ENCODE data around the gene WBP2NL.

Gene WBP2NL

GRCh38 chr22:41966607-41967240, 31.9 kb upstream of the WBP2NL start:
- no peaks in the 10 kb centered on the region for H3K9me2 ChIP-seq (replicated peaks; ENCODE audit: control insufficient read depth, low read length)
- peaks cover 1% of the 10 kb centered on the region; the same call in 1 of the 2 replicates for H3K27me3 ChIP-seq (ENCODE audit: control insufficient read depth, low read length)
- no peaks in the 10 kb centered on the region for H3K9me3 ChIP-seq (ENCODE audit: control insufficient read depth, insufficient read depth, low read length)
- H3K36me3 ChIP-seq (ENCODE audit: control insufficient read depth, low read length) = no peaks in the 10 kb centered on the region
- no peak overlapping the region for H3K4me3 ChIP-seq (ENCODE audit: low read length)
- no peaks in the 10 kb centered on the region for H3K4me1 ChIP-seq (ENCODE audit: control insufficient read depth, low read length)
- H3K4me2 ChIP-seq (ENCODE audit: low read length) = no peak overlapping the region
- H3K27ac ChIP-seq (ENCODE audit: low read depth, low read length) = no peak overlapping the region
- TF ChIP-seq EZH2phosphoT487 (IDR thresholded peaks at IDR 0.05; ENCODE audit: borderline replicate concordance, low read length) = no peak
- TF ChIP-seq CTCF (IDR thresholded peaks at IDR 0.05; ENCODE audit: low read depth, low read length, poor library complexity, severe bottlenecking) = peak; percentile 59
- H4K20me1 ChIP-seq (ENCODE audit: control insufficient read depth, insufficient read depth, low read depth, low read length) = no peaks in the 10 kb centered on the region
- H3K79me2 ChIP-seq (ENCODE audit: control insufficient read depth, low read length) = no peaks in the 10 kb centered on the region
- H3F3A ChIP-seq (ENCODE audit: control insufficient read depth, insufficient read depth) = no peaks in the 10 kb centered on the region

GRCh38 chr22:41968601-41969000, 30.0 kb upstream of the WBP2NL start:
- Histone ChIP-seq H3K79me2 (ENCODE audit: control insufficient read depth, low read length) (no peaks in the 10 kb centered on the region), H3F3A (ENCODE audit: control insufficient read depth, insufficient read depth) (no peaks in the 10 kb centered on the region), H3K4me2 (ENCODE audit: low read length) (no peak overlapping the region), H3K9me2 (replicated peaks; ENCODE audit: control insufficient read depth, low read length) (no peaks in the 10 kb centered on the region), H3K9me3 (ENCODE audit: control insufficient read depth, insufficient read depth, low read length) (no peaks in the 10 kb centered on the region), H4K20me1 (ENCODE audit: control insufficient read depth, insufficient read depth, low read depth, low read length) (no peaks in the 10 kb centered on the region), H3K4me3 (ENCODE audit: low read length) (no peak overlapping the region), H3K4me1 (ENCODE audit: control insufficient read depth, low read length) (no peaks in the 10 kb centered on the region), H3K27ac (ENCODE audit: low read depth, low read length) (no peak overlapping the region), H3K36me3 (ENCODE audit: control insufficient read depth, low read length) (no peaks in the 10 kb centered on the region), H3K27me3 (ENCODE audit: control insufficient read depth, low read length) (peaks cover 12% of the 10 kb centered on the region)
- TF ChIP-seq CTCF (IDR thresholded peaks at IDR 0.05; ENCODE audit: low read depth, low read length, poor library complexity, severe bottlenecking) = no peak
- no peak for TF ChIP-seq EZH2phosphoT487 (IDR thresholded peaks at IDR 0.05; ENCODE audit: borderline replicate concordance, low read length)

- H3K36me3 ChIP-seq (ENCODE audit: control insufficient read depth, low read length) = no peaks in the 10 kb centered on the region
- TF ChIP-seq EZH2phosphoT487 (IDR thresholded peaks at IDR 0.05; ENCODE audit: borderline replicate concordance, low read length) = no peak
- TF ChIP-seq CTCF (IDR thresholded peaks at IDR 0.05; ENCODE audit: low read depth, low read length, poor library complexity, severe bottlenecking) = no peak
- H3F3A ChIP-seq (ENCODE audit: control insufficient read depth, insufficient read depth) = no peaks in the 10 kb centered on the region
- no peak within 1 kb of the TSS for H3K4me2 ChIP-seq (ENCODE audit: low read length)
- no peak within 1 kb of the TSS for H3K4me3 ChIP-seq (ENCODE audit: low read length)
- H3K9me3 ChIP-seq (ENCODE audit: control insufficient read depth, insufficient read depth, low read length) = no peaks in the 10 kb centered on the region
- H3K27ac ChIP-seq (ENCODE audit: low read depth, low read length) = no peak within 1 kb of the TSS
- H3K4me1 ChIP-seq (ENCODE audit: control insufficient read depth, low read length) = no peaks in the 10 kb centered on the region
- H3K27me3 ChIP-seq (ENCODE audit: control insufficient read depth, low read length) = peaks cover 12% of the 10 kb centered on the region
- H3K79me2 ChIP-seq (ENCODE audit: control insufficient read depth, low read length) = no peaks in the 10 kb centered on the region
- no peaks in the 10 kb centered on the region for H4K20me1 ChIP-seq (ENCODE audit: control insufficient read depth, insufficient read depth, low read depth, low read length)
- H3K9me2 ChIP-seq (replicated peaks; ENCODE audit: control insufficient read depth, low read length) = no peaks in the 10 kb centered on the region
Measured at GRCh38 chr22:41969110-41969646, 29.4 kb upstream of the WBP2NL start, which contains the start of gene SEPTIN3. SEPTIN3 (plus strand) TSS chr22:41969443; CDS start chr22:41971493, 2,050 bp downstream.
